Measurements from ENCODE around the gene TMEM38B. TPM values are rescaled to one million over a fixed set of nuclear protein-coding genes. Genes with fewer than 3 reads are reported as not detected.
"Not testable (repeated sequence)": the region's sequence is repeated elsewhere in the genome, so short reads cannot be mapped to it uniquely, and the experiment has no call there.

The TMEM38B gene
- polyA plus RNA-seq, 6 donors from 2014 or later = 30.7 to 71.1 (median 43.2) TPM

GRCh38 chr9:105757496-105758251 lies 63.3 kb downstream of the TMEM38B start:
- Mint-ChIP-seq H3K9me3 (peaks cover 9 to 55% (median 19%) of the 10 kb centered on the region in 7 donors), H3K4me3 (no peak overlapping the region), H3K36me3 (peaks cover 31 to 41% of the 10 kb centered on the region in 2 donors), H3K27me3 (no peaks in the 10 kb centered on the region), H3K27ac (no peak overlapping the region), H3K4me1 (no peaks in the 10 kb centered on the region)
- ATAC-seq (ENCODE audit: low read depth in 2 of 2) = no peak
- no peak for DNase-seq

GRCh38 chr9:105760053-105760452 lies 65.7 kb downstream of the TMEM38B start:
- Mint-ChIP-seq H3K4me3 (no peak overlapping the region), H3K9me3 (peaks cover 0 to 31% (median 5%) of the 10 kb centered on the region in 7 donors), H3K36me3 (peaks cover 9 to 25% of the 10 kb centered on the region in 2 donors), H3K27ac (no peak overlapping the region), H3K4me1 (no peaks in the 10 kb centered on the region), H3K27me3 (no peaks in the 10 kb centered on the region)
- ATAC-seq (ENCODE audit: low read depth in 2 of 2) = no peak
- DNase-seq = no peak

GRCh38 chr9:105782561-105783494 lies 88.5 kb downstream of the TMEM38B start:
- DNase-seq; H3K27me3 Mint-ChIP-seq; H3K27ac Mint-ChIP-seq; H3K4me3 Mint-ChIP-seq; ATAC-seq (ENCODE audit: low read depth in 2 of 2): not testable (repeated sequence)
- Mint-ChIP-seq H3K4me1 (peaks cover 0 to 12% (median 3%) of the 10 kb centered on the region in 3 donors), H3K9me3 (peaks cover under 1 to 38% (median 21%) of the 10 kb centered on the region in 7 donors), H3K36me3 (peaks cover 11 to 21% of the 10 kb centered on the region in 2 donors)

- H3K4me1 Mint-ChIP-seq = peaks cover 2 to 18% (median 3%) of the 10 kb centered on the region in 3 donors
- H3K27me3 Mint-ChIP-seq; ATAC-seq (ENCODE audit: low read depth in 2 of 2); DNase-seq; H3K27ac Mint-ChIP-seq; H3K4me3 Mint-ChIP-seq: not testable (repeated sequence)
- peaks cover 5 to 44% (median 25%) of the 10 kb centered on the region in 7 donors for H3K9me3 Mint-ChIP-seq
- peaks cover 18 to 28% of the 10 kb centered on the region in 2 donors for H3K36me3 Mint-ChIP-seq
Observed at GRCh38 chr9:105783495-105783872, 89.1 kb downstream of the TMEM38B start.

- Mint-ChIP-seq H3K36me3 (peaks cover 31 to 37% of the 10 kb centered on the region in 2 donors), H3K9me3 (peaks cover 9 to 66% (median 52%) of the 10 kb centered on the region in 7 donors), H3K4me1 (peaks cover 2 to 19% (median 10%) of the 10 kb centered on the region in 3 donors)
- not testable (repeated sequence) for H3K4me3 Mint-ChIP-seq; H3K27ac Mint-ChIP-seq; ATAC-seq (ENCODE audit: low read depth in 2 of 2); H3K27me3 Mint-ChIP-seq; DNase-seq
Observed at GRCh38 chr9:105786796-105787195, 92.5 kb downstream of the TMEM38B start.

- DNase-seq (no peak), ATAC-seq (ENCODE audit: low read depth in 2 of 2) (no peak)
- Mint-ChIP-seq H3K27ac (no peak overlapping the region), H3K27me3 (no peaks in the 10 kb centered on the region), H3K36me3 (peaks cover 4 to 16% of the 10 kb centered on the region in 2 donors), H3K4me1 (no peaks in the 10 kb centered on the region), H3K4me3 (no peak overlapping the region), H3K9me3 (peaks cover 2 to 26% (median 12%) of the 10 kb centered on the region in 7 donors)
Observed at GRCh38 chr9:105816202-105816744, 121.9 kb downstream of the TMEM38B start.

- DNase-seq = no peak
- no peak overlapping the region for H3K4me3 Mint-ChIP-seq
- no peaks in the 10 kb centered on the region for H3K27me3 Mint-ChIP-seq
- no peaks in the 10 kb centered on the region for H3K4me1 Mint-ChIP-seq
- no peak overlapping the region for H3K27ac Mint-ChIP-seq
- no peak for ATAC-seq (ENCODE audit: low read depth in 2 of 2)
- H3K9me3 Mint-ChIP-seq = peaks cover 2 to 19% (median 10%) of the 10 kb centered on the region in 7 donors
- peaks cover 4 to 16% of the 10 kb centered on the region in 2 donors for H3K36me3 Mint-ChIP-seq
Observed at GRCh38 chr9:105816981-105817380, 122.6 kb downstream of the TMEM38B start.

GRCh38 chr9:105818903-105819302 lies 124.6 kb downstream of the TMEM38B start:
- peaks cover 2 to 18% (median 9%) of the 10 kb centered on the region in 7 donors for H3K9me3 Mint-ChIP-seq
- H3K4me3 Mint-ChIP-seq = no peak overlapping the region
- H3K36me3 Mint-ChIP-seq = peaks cover 4 to 16% of the 10 kb centered on the region in 2 donors

GRCh38 chr9:105822814-105823213 lies 128.5 kb downstream of the TMEM38B start:
- ATAC-seq (ENCODE audit: low read depth in 2 of 2) = no peak
- Mint-ChIP-seq H3K4me1 (no peaks in the 10 kb centered on the region), H3K27me3 (no peaks in the 10 kb centered on the region), H3K27ac (no peak overlapping the region), H3K9me3 (peaks cover 2 to 11% (median 7%) of the 10 kb centered on the region in 7 donors), H3K4me3 (peak overlapping the region in 1 of 8 donors; percentile 57), H3K36me3 (peaks cover 3 to 9% of the 10 kb centered on the region in 2 donors)
- no peak for DNase-seq

More at GRCh38 chr9:105818903-105819302, 124.6 kb downstream of the TMEM38B start:
- H3K27ac Mint-ChIP-seq = no peak overlapping the region
- ATAC-seq (ENCODE audit: low read depth in 2 of 2) = no peak
- no peaks in the 10 kb centered on the region for H3K27me3 Mint-ChIP-seq
- DNase-seq = no peak
- no peaks in the 10 kb centered on the region for H3K4me1 Mint-ChIP-seq

Other genes with a start within 250 kb of the TMEM38B start
- 1 to 10 TPM; 2.5 to 5.9 (median 3.5) TPM for gene FSD1L, start 246.5 kb upstream of the TMEM38B start, polyA plus RNA-seq (ENCODE audit: low read depth in 6 of 6)
- 1 to 10 TPM in 5 of 6 donors, not detected in 1; 1.1 to 2.9 (median 1.6) TPM for gene FKTN, start 136.4 kb upstream of the TMEM38B start, polyA plus RNA-seq (ENCODE audit: low read depth in 6 of 6)
- gene TAL2, start 32.1 kb upstream of the TMEM38B start, polyA plus RNA-seq (ENCODE audit: low read depth in 6 of 6) = 1 to 10 TPM; 1.4 to 5.3 (median 2.5) TPM